ENCODE measurements around the gene AQP6. TPM values are rescaled to one million over a fixed set of nuclear protein-coding genes. Genes with fewer than 3 reads are reported as not detected.

Gene AQP6
- total RNA-seq, 1 experiment from 2014 or later = not detected

DNA sequence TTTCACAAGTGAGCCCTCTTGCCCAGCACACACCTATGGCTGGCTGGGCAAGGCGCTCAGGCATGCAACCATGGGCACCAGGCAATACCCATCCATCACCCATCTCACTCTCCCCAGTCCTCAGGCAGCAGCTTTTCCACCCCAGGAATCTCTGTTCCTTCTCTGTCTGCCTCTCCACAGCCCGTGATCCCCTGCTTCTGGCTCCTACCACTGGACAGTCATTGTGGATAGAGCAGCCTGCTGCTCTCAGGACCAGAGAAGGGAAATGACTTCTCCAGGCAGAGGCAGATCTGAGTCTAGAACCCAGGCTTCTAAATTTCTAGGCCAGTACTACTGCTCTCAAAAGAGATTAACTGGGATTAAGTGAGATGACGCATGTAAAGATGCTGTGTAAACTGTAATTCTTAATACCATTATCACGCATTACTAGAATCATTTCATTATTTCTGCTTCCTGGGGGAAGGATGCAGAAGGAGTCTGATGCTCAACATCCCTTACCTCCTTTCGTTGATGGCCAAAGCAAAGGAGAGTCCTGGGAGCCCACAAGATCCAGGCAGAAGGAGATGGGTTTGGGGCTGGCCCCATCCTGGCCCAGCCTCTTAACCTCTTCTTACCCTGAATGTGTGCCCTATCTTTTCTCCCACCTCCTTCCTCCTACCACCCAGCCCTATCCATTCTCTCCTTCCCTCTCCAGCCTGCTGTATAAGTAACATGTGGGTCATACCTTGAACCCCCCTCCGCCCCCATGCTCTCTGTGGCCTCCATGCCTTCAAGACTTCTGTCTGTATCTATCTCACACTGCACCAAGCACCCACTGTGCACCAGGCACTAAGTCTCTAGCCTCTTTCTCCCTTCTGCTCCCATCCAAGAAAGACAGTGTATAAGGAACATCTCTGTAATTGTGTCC lies 15.8 kb upstream of the AQP6 start:
- Mint-ChIP-seq H3K9me3 (ENCODE audit: unreplicated experiment) (no peaks in the 10 kb centered on the region), H3K36me3 (ENCODE audit: insufficient read depth, unreplicated experiment) (peaks cover 8% of the 10 kb centered on the region), H3K4me1 (ENCODE audit: insufficient read depth, unreplicated experiment) (peaks cover 25% of the 10 kb centered on the region), H3K27me3 (ENCODE audit: insufficient read depth, unreplicated experiment) (no peaks in the 10 kb centered on the region), H3K4me3 (ENCODE audit: unreplicated experiment) (no peak overlapping the region), H3K27ac (ENCODE audit: low read depth, unreplicated experiment) (no peak overlapping the region)
- ChIA-PET POLR2A (no interaction called here), CTCF (interaction anchor here (0.7 to 1.1 kb wide), 2 partner anchors 10 to 101 kb away, joined by 3 to 7 read pairs; no protein-coding TSS in a partner anchor)
- BruUV-seq (replicated peaks) = no TSS peak
- no peak for TF ChIP-seq CTCF (IDR thresholded peaks at IDR 0.05; ENCODE audit: unreplicated experiment)
- DNase-seq (ENCODE audit: unreplicated experiment) = no peak
- intact Hi-C loops (cut with micrococcal nuclease) = no loop called here

- DNase-seq (ENCODE audit: unreplicated experiment) = no peak
- no TSS peak for BruUV-seq (replicated peaks)
- intact Hi-C loops (cut with micrococcal nuclease) = no loop called here
- no peak for TF ChIP-seq CTCF (IDR thresholded peaks at IDR 0.05; ENCODE audit: unreplicated experiment)
- peaks cover 8% of the 10 kb centered on the region for H3K36me3 Mint-ChIP-seq (ENCODE audit: insufficient read depth, unreplicated experiment)
- H3K27ac Mint-ChIP-seq (ENCODE audit: low read depth, unreplicated experiment) = no peak overlapping the region
- no peak overlapping the region for H3K4me3 Mint-ChIP-seq (ENCODE audit: unreplicated experiment)
- H3K4me1 Mint-ChIP-seq (ENCODE audit: insufficient read depth, unreplicated experiment) = peaks cover 29% of the 10 kb centered on the region
- no peaks in the 10 kb centered on the region for H3K9me3 Mint-ChIP-seq (ENCODE audit: unreplicated experiment)
- ChIA-PET POLR2A (no interaction called here), CTCF (interaction anchor here (0.5 to 2.7 kb wide), 5 partner anchors 10 to 102 kb away, joined by 3 to 16 read pairs (median 3); no protein-coding TSS in a partner anchor)
- no peaks in the 10 kb centered on the region for H3K27me3 Mint-ChIP-seq (ENCODE audit: insufficient read depth, unreplicated experiment)
Measured at GRCh38 chr12:49957570-49957967, 15.2 kb upstream of the AQP6 start.

- Mint-ChIP-seq H3K4me3 (ENCODE audit: unreplicated experiment) (no peak overlapping the region), H3K9me3 (ENCODE audit: unreplicated experiment) (no peaks in the 10 kb centered on the region), H3K27ac (ENCODE audit: low read depth, unreplicated experiment) (peak overlapping the region; percentile 5), H3K27me3 (ENCODE audit: insufficient read depth, unreplicated experiment) (no peaks in the 10 kb centered on the region), H3K36me3 (ENCODE audit: insufficient read depth, unreplicated experiment) (peaks cover 8% of the 10 kb centered on the region), H3K4me1 (ENCODE audit: insufficient read depth, unreplicated experiment) (peaks cover 28% of the 10 kb centered on the region)
- TF ChIP-seq CTCF (IDR thresholded peaks at IDR 0.05; ENCODE audit: unreplicated experiment) = no peak
- no TSS peak for BruUV-seq (replicated peaks)
- peak; percentile 86 for DNase-seq (ENCODE audit: unreplicated experiment)
- POLR2A ChIA-PET = interaction anchor here (0.6 to 1.4 kb wide), 3 partner anchors 65 to 152 kb away, joined by 3 to 4 read pairs (median 4); partner anchors contain the start of genes COX14 and RACGAP1
- CTCF ChIA-PET = interaction anchor here (0.7 to 2.7 kb wide), 9 partner anchors 9 to 512 kb away, joined by 4 to 16 read pairs (median 4); no protein-coding TSS in a partner anchor
- intact Hi-C loops (cut with micrococcal nuclease) = loop anchor here (10.0 kb wide), 1 partner anchor 215 kb away; no protein-coding TSS in a partner anchor
Measured at GRCh38 chr12:49959685-49960473, 12.9 kb upstream of the AQP6 start.

Data from MCF 10A (cell line).